Measurements from ENCODE around the gene MYH4.

DNA sequence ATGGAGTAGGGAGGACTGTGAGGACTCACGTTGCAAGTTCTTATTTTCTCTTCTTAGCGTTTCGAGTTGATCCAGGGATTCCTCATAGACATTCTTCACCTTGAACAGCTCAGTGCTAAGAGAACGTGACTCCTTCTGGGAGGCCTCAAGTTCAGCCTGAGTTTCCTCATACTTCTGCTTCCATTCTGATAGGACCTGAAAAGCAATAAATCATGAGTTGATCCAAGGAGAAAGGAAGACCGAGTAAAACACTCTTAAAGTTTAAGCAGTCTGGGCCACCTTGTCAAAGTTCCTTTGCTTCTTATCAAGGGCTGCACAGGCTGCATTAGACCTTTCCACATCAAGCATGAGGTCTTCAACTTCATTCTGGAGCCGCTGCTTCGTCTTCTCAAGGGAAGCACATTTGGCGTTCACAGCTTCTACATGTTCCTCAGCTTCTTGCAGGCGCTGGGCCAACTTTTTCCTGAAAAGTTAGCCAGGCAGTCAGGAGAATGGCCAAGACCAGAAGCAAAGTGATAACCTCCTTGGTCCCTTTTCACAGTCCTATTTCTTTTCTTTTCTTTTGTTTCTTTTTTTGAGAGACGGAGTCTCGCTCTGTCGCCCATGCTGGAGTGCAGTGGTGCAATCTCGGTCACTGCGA, 72.7 kb downstream of the MYH4 start:
- TF ChIP-seq NFIC (IDR thresholded peaks at IDR 0.05) (no peak), TEAD4 (IDR thresholded peaks at IDR 0.05) (no peak), YY1 (IDR thresholded peaks at IDR 0.05; ENCODE audit: low read depth) (no peak), EP300 (IDR thresholded peaks at IDR 0.05; ENCODE audit: borderline replicate concordance) (no peak), CEBPB (IDR thresholded peaks at IDR 0.05) (no peak), TAF1 (IDR thresholded peaks at IDR 0.05; ENCODE audit: low read depth) (no peak), CREB1 (IDR thresholded peaks at IDR 0.05; ENCODE audit: low read depth) (no peak)
- TF ChIP-seq, protein P1, sequence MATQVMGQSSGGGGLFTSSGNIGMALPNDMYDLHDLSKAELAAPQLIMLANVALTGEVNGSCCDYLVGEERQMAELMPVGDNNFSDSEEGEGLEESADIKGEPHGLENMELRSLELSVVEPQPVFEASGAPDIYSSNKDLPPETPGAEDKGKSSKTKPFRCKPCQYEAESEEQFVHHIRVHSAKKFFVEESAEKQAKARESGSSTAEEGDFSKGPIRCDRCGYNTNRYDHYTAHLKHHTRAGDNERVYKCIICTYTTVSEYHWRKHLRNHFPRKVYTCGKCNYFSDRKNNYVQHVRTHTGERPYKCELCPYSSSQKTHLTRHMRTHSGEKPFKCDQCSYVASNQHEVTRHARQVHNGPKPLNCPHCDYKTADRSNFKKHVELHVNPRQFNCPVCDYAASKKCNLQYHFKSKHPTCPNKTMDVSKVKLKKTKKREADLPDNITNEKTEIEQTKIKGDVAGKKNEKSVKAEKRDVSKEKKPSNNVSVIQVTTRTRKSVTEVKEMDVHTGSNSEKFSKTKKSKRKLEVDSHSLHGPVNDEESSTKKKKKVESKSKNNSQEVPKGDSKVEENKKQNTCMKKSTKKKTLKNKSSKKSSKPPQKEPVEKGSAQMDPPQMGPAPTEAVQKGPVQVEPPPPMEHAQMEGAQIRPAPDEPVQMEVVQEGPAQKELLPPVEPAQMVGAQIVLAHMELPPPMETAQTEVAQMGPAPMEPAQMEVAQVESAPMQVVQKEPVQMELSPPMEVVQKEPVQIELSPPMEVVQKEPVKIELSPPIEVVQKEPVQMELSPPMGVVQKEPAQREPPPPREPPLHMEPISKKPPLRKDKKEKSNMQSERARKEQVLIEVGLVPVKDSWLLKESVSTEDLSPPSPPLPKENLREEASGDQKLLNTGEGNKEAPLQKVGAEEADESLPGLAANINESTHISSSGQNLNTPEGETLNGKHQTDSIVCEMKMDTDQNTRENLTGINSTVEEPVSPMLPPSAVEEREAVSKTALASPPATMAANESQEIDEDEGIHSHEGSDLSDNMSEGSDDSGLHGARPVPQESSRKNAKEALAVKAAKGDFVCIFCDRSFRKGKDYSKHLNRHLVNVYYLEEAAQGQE (IDR thresholded peaks at IDR 0.05; ENCODE audit: low read depth) = no peak
- TF ChIP-seq, protein P2, sequence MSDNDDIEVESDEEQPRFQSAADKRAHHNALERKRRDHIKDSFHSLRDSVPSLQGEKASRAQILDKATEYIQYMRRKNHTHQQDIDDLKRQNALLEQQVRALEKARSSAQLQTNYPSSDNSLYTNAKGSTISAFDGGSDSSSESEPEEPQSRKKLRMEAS (IDR thresholded peaks at IDR 0.05) = no peak
- TF ChIP-seq, protein P3, sequence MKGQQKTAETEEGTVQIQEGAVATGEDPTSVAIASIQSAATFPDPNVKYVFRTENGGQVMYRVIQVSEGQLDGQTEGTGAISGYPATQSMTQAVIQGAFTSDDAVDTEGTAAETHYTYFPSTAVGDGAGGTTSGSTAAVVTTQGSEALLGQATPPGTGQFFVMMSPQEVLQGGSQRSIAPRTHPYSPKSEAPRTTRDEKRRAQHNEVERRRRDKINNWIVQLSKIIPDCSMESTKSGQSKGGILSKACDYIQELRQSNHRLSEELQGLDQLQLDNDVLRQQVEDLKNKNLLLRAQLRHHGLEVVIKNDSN (IDR thresholded peaks at IDR 0.05) = no peak
